ENCODE measurements around the gene MRPS27. TPM values are rescaled to one million over a fixed set of nuclear protein-coding genes. Genes with fewer than 3 reads are reported as not detected.

MRPS27 gene
- total RNA-seq, 1 experiment from 2014 or later = 120 TPM

- Histone ChIP-seq H2AFZ (ENCODE audit: low read length) (no peak overlapping the region), H3K9me2 (replicated peaks; ENCODE audit: insufficient read depth, low read length) (no peaks in the 10 kb centered on the region), H3K4me3 (ENCODE audit: low read length) (no peak overlapping the region), H3K79me2 (ENCODE audit: low read length) (peaks cover 92% of the 10 kb centered on the region), H3K9ac (ENCODE audit: low read length) (no peak overlapping the region), H3K4me1 (ENCODE audit: low read length) (peaks cover 26% of the 10 kb centered on the region), H3K27me3 (ENCODE audit: low read length) (no peaks in the 10 kb centered on the region), H3K9me3 (ENCODE audit: low read length) (no peaks in the 10 kb centered on the region), H4K20me1 (ENCODE audit: insufficient read depth, low read depth, low read length) (no peaks in the 10 kb centered on the region), H3K36me3 (ENCODE audit: insufficient read depth, low read length) (no peaks in the 10 kb centered on the region), H3K27ac (ENCODE audit: low read length) (no peak overlapping the region), H3K4me2 (ENCODE audit: low read depth, low read length, poor library complexity, severe bottlenecking) (no peak overlapping the region)
- DNase-seq = no peak
Observed at GRCh38 chr5:72246954-72247442, 73.0 kb downstream of the MRPS27 start.

DNA sequence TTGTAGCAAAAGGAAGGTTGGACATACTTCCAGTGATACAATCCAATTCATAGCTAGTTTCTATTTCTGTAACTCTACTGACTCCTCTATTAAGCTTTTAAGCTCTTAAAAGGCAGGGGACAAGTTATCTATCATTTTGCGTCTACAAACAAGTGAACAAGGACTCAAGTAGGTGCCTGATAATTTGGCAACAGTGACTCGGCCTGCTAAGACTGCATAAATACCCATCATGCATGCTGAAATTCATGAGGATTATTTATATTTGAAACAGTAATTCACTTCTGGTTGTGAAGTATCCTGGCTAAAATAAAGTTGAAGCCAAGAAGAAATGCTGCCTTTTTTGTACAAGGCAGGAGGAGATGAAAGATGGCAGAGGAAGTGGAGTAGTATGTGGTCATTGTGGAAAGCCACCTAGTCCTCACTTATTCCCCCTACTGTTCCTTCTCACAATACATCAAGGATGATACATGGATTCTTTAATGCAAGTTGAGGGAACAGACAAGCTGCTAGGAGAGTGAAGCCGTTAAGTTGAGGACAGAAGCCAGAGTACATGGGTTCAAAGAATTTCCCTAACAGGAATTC is 74.0 kb downstream of the MRPS27 start:
- H4K20me1 ChIP-seq (ENCODE audit: insufficient read depth, low read depth, low read length) = no peaks in the 10 kb centered on the region
- H3K9ac ChIP-seq (ENCODE audit: low read length) = no peak overlapping the region

GRCh38 chr5:72245546-72245945 is 74.5 kb downstream of the MRPS27 start:
- Histone ChIP-seq H3K27me3 (ENCODE audit: low read length) (no peaks in the 10 kb centered on the region), H4K20me1 (ENCODE audit: insufficient read depth, low read depth, low read length) (no peaks in the 10 kb centered on the region), H3K36me3 (ENCODE audit: insufficient read depth, low read length) (no peaks in the 10 kb centered on the region), H3K4me1 (ENCODE audit: low read length) (peaks cover 26% of the 10 kb centered on the region), H3K4me2 (ENCODE audit: low read depth, low read length, poor library complexity, severe bottlenecking) (no peak overlapping the region), H3K9ac (ENCODE audit: low read length) (no peak overlapping the region), H3K79me2 (ENCODE audit: low read length) (peaks cover 92% of the 10 kb centered on the region), H3K27ac (ENCODE audit: low read length) (peak overlapping the region; percentile 41), H2AFZ (ENCODE audit: low read length) (no peak overlapping the region), H3K4me3 (ENCODE audit: low read length) (no peak overlapping the region), H3K9me2 (replicated peaks; ENCODE audit: insufficient read depth, low read length) (no peaks in the 10 kb centered on the region), H3K9me3 (ENCODE audit: low read length) (no peaks in the 10 kb centered on the region)
- no peak for DNase-seq

More for the DNA sequence above, 74.0 kb downstream of the MRPS27 start:
- Histone ChIP-seq H3K36me3 (ENCODE audit: insufficient read depth, low read length) (no peaks in the 10 kb centered on the region), H3K27ac (ENCODE audit: low read length) (peak overlapping the region; percentile 41), H3K4me1 (ENCODE audit: low read length) (peaks cover 26% of the 10 kb centered on the region), H2AFZ (ENCODE audit: low read length) (no peak overlapping the region), H3K79me2 (ENCODE audit: low read length) (peaks cover 92% of the 10 kb centered on the region), H3K4me2 (ENCODE audit: low read depth, low read length, poor library complexity, severe bottlenecking) (no peak overlapping the region), H3K9me3 (ENCODE audit: low read length) (no peaks in the 10 kb centered on the region), H3K4me3 (ENCODE audit: low read length) (no peak overlapping the region), H3K27me3 (ENCODE audit: low read length) (no peaks in the 10 kb centered on the region), H3K9me2 (replicated peaks; ENCODE audit: insufficient read depth, low read length) (no peaks in the 10 kb centered on the region)
- no peak for DNase-seq

DNA sequence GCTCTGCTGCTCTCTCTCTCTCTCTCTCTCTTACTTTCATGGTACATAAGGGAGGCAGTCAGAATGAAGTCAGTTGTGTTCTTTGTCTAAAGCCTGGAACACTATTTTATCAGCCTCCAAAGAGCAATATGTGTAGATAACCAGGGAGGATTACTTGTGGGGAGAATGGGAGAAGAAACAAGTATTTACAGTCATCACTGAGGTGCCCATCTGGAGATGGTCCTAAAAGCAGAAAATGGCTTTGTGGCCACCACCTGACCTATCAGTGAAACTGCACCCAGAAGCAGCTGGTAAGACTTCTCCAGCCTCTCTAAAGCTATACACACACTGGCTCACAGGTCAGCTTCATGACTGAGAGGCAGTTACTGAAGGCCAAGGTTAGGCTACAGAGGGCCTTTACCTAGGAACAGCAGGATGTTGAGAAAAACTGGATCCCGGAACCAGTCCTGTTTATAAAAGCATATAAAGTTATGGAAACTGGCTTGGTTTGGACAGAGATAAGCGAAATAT is 75.1 kb downstream of the MRPS27 start:
- no peak overlapping the region for H3K4me3 ChIP-seq (ENCODE audit: low read length)
- H3K4me2 ChIP-seq (ENCODE audit: low read depth, low read length, poor library complexity, severe bottlenecking) = no peak overlapping the region
- peak overlapping the region; percentile 41 for H3K27ac ChIP-seq (ENCODE audit: low read length)
- no peak overlapping the region for H3K9ac ChIP-seq (ENCODE audit: low read length)
- no peaks in the 10 kb centered on the region for H3K9me2 ChIP-seq (replicated peaks; ENCODE audit: insufficient read depth, low read length)
- no peaks in the 10 kb centered on the region for H3K9me3 ChIP-seq (ENCODE audit: low read length)
- no peaks in the 10 kb centered on the region for H3K27me3 ChIP-seq (ENCODE audit: low read length)
- no peaks in the 10 kb centered on the region for H4K20me1 ChIP-seq (ENCODE audit: insufficient read depth, low read depth, low read length)
- no peaks in the 10 kb centered on the region for H3K36me3 ChIP-seq (ENCODE audit: insufficient read depth, low read length)
- H3K79me2 ChIP-seq (ENCODE audit: low read length) = peaks cover 92% of the 10 kb centered on the region
- peaks cover 26% of the 10 kb centered on the region for H3K4me1 ChIP-seq (ENCODE audit: low read length)
- DNase-seq = peak; percentile 75
- no peak overlapping the region for H2AFZ ChIP-seq (ENCODE audit: low read length)

DNA sequence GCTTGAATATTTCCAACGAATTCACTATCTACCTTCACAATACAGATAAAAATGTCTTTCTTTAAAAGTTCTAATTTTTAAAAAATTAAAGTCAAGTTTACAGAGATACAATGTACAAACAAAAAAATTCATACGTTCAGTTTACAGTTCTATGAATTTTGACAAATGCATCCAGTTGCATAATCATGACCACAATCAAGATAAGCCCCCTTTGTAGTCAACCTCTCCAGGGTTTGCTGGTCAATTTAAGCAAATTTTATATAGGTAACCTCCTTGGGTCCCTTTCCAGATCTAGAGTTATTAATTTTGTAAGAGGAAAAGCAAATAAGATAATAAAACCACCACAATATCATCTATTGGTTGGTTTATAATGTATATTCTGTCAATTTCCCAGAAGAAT is 76.3 kb downstream of the MRPS27 start:
- Histone ChIP-seq H4K20me1 (ENCODE audit: insufficient read depth, low read depth, low read length) (no peaks in the 10 kb centered on the region), H3K36me3 (ENCODE audit: insufficient read depth, low read length) (no peaks in the 10 kb centered on the region; the same call in 1 of the 2 replicates), H2AFZ (ENCODE audit: low read length) (no peak overlapping the region), H3K4me3 (ENCODE audit: low read length) (no peak overlapping the region), H3K27me3 (ENCODE audit: low read length) (no peaks in the 10 kb centered on the region), H3K27ac (ENCODE audit: low read length) (no peak overlapping the region), H3K79me2 (ENCODE audit: low read length) (peaks cover 95% of the 10 kb centered on the region), H3K9me2 (replicated peaks; ENCODE audit: insufficient read depth, low read length) (no peaks in the 10 kb centered on the region), H3K9ac (ENCODE audit: low read length) (no peak overlapping the region), H3K4me1 (ENCODE audit: low read length) (peaks cover 26% of the 10 kb centered on the region), H3K9me3 (ENCODE audit: low read length) (no peaks in the 10 kb centered on the region), H3K4me2 (ENCODE audit: low read depth, low read length, poor library complexity, severe bottlenecking) (no peak overlapping the region)
- DNase-seq = no peak

- Histone ChIP-seq H4K20me1 (ENCODE audit: insufficient read depth, low read depth, low read length) (no peaks in the 10 kb centered on the region), H3K9me2 (replicated peaks; ENCODE audit: insufficient read depth, low read length) (no peaks in the 10 kb centered on the region), H3K9me3 (ENCODE audit: low read length) (no peaks in the 10 kb centered on the region), H3K4me3 (ENCODE audit: low read length) (no peak overlapping the region), H3K27ac (ENCODE audit: low read length) (no peak overlapping the region), H2AFZ (ENCODE audit: low read length) (no peak overlapping the region), H3K27me3 (ENCODE audit: low read length) (no peaks in the 10 kb centered on the region), H3K36me3 (ENCODE audit: insufficient read depth, low read length) (peaks cover under 1% of the 10 kb centered on the region; the same call in 1 of the 2 replicates), H3K4me1 (ENCODE audit: low read length) (peaks cover 26% of the 10 kb centered on the region), H3K79me2 (ENCODE audit: low read length) (peaks cover 96% of the 10 kb centered on the region), H3K9ac (ENCODE audit: low read length) (no peak overlapping the region), H3K4me2 (ENCODE audit: low read depth, low read length, poor library complexity, severe bottlenecking) (no peak overlapping the region)
- no peak for DNase-seq
Observed at GRCh38 chr5:72242796-72243475, 77.1 kb downstream of the MRPS27 start.

- Histone ChIP-seq H3K9me3 (ENCODE audit: low read length) (no peaks in the 10 kb centered on the region), H3K4me2 (ENCODE audit: low read depth, low read length, poor library complexity, severe bottlenecking) (no peak overlapping the region), H2AFZ (ENCODE audit: low read length) (no peak overlapping the region), H3K9ac (ENCODE audit: low read length) (no peak overlapping the region), H3K4me3 (ENCODE audit: low read length) (no peak overlapping the region), H3K27ac (ENCODE audit: low read length) (no peak overlapping the region), H3K36me3 (ENCODE audit: insufficient read depth, low read length) (peaks cover 11% of the 10 kb centered on the region; the same call in 1 of the 2 replicates), H3K4me1 (ENCODE audit: low read length) (peaks cover 18% of the 10 kb centered on the region), H3K79me2 (ENCODE audit: low read length) (peaks cover 89% of the 10 kb centered on the region), H3K27me3 (ENCODE audit: low read length) (no peaks in the 10 kb centered on the region), H3K9me2 (replicated peaks; ENCODE audit: insufficient read depth, low read length) (no peaks in the 10 kb centered on the region), H4K20me1 (ENCODE audit: insufficient read depth, low read depth, low read length) (no peaks in the 10 kb centered on the region)
- DNase-seq = no peak
Observed at GRCh38 chr5:72241346-72242003, 78.6 kb downstream of the MRPS27 start.
